Upper lobe of left lung (tissue), 6 donors: Measurements from ENCODE around the gene SNAI1. TPM values are rescaled to one million over a fixed set of nuclear protein-coding genes. Genes with fewer than 3 reads are reported as not detected.

ENCODE experiments used
- ATAC-seq, 2 donors: fragments of 200-7000 bp; cut with Tn5 transposase; one replicate each; pipeline ENCODE4 v1.9.1; 2022; ENCODE audit warnings: mild to moderate bottlenecking in 2 of 2, moderate library complexity in 2 of 2; ENCODE audit not compliant: low FRiP score in 2 of 2
- DNase-seq, 2 donors: peaks; one replicate each; pipeline ENCODE4 v3.0.0-alpha.2; 2019 to 2020
- H3K27ac ChIP-seq, 4 donors: fragments of 200-600 bp; sonication (generic); one replicate each; pipeline ENCODE4 v1.5.1; 2016 to 2019
- H3K27me3 ChIP-seq, 4 donors: fragments of 200-600 bp; sonication (generic); one replicate each; pipeline ENCODE4 v1.5.1; 2017 to 2019
- H3K36me3 ChIP-seq, 4 donors: fragments of 200-600 bp; sonication (generic); one replicate each; pipeline ENCODE4 v1.5.1; 2016 to 2019
- H3K4me1 ChIP-seq, 4 donors: fragments of 200-600 bp; sonication (generic); one replicate each; pipeline ENCODE4 v1.5.1; 2018 to 2019
- H3K4me3 ChIP-seq, 4 donors: fragments of 200-600 bp; sonication (generic); one replicate each; pipeline ENCODE4 v1.5.1; 2017 to 2019; ENCODE audit warnings: mild to moderate bottlenecking in 2 of 4, moderate library complexity in 1 of 4
- H3K9me3 ChIP-seq, 4 donors: fragments of 200-600 bp; sonication (generic); one replicate each; pipeline ENCODE4 v1.5.1; 2018 to 2019
- EP300 ChIP-seq, 4 donors: sonication (generic); formaldehyde crosslinking; IDR thresholded peaks; one replicate each; pipeline ENCODE4 v1.5.1; 2017; ENCODE audit warnings: antibody characterized with exemption in 4 of 4, control low read depth in 2 of 4
- POLR2A ChIP-seq, 4 donors: fragments of 450-650 bp; IDR thresholded peaks; one replicate each; pipeline ENCODE4 v1.5.1; 2016 to 2017; ENCODE audit warnings: antibody characterized with exemption in 4 of 4, mild to moderate bottlenecking in 2 of 4
- POLR2AphosphoS5 ChIP-seq, 2 donors: sonication (generic); formaldehyde crosslinking; IDR thresholded peaks; one replicate each; pipeline ENCODE4 v1.5.1; 2017; ENCODE audit warnings: antibody characterized with exemption in 2 of 2
- WGBS, 2 donors: methylation state at CpG; one replicate each; pipeline ENCODE4 v1.1.5; 2017 to 2018; 5-methylcytosine and 5-hydroxymethylcytosine counted together
- total RNA-seq, 6 donors: library from RNA; depleted of rRNA in 4 of 6; stranded (reverse); fragments of >200 nt in 4 of 6; gene quantifications; one replicate each; pipeline versions ENCODE4 v1.1.0 to v1.2.1, GENCODE V29; 2016 to 2021
- TF ChIP-seq, protein P1 (sequence below), 6 experiments: fragments of 450-650 bp in 4 of 6; fragments of 200-600 bp in 2 of 6; sonication (generic) in 2 of 6; IDR thresholded peaks; one replicate each; pipeline ENCODE4 v1.5.1; 2016 to 2019; ENCODE audit warnings: antibody characterized with exemption in 6 of 6
- donor health status: DM: no; HTN: no; CAD: no; lungs with moderate emphysema.
- donor health status: DM: no; HTN: yes; CAD: no; lungs with severe emphysema.

SNAI1 gene
- total RNA-seq, 6 donors from 2014 or later: 3.9 to 11.0 (median 5.1) TPM

DNA sequence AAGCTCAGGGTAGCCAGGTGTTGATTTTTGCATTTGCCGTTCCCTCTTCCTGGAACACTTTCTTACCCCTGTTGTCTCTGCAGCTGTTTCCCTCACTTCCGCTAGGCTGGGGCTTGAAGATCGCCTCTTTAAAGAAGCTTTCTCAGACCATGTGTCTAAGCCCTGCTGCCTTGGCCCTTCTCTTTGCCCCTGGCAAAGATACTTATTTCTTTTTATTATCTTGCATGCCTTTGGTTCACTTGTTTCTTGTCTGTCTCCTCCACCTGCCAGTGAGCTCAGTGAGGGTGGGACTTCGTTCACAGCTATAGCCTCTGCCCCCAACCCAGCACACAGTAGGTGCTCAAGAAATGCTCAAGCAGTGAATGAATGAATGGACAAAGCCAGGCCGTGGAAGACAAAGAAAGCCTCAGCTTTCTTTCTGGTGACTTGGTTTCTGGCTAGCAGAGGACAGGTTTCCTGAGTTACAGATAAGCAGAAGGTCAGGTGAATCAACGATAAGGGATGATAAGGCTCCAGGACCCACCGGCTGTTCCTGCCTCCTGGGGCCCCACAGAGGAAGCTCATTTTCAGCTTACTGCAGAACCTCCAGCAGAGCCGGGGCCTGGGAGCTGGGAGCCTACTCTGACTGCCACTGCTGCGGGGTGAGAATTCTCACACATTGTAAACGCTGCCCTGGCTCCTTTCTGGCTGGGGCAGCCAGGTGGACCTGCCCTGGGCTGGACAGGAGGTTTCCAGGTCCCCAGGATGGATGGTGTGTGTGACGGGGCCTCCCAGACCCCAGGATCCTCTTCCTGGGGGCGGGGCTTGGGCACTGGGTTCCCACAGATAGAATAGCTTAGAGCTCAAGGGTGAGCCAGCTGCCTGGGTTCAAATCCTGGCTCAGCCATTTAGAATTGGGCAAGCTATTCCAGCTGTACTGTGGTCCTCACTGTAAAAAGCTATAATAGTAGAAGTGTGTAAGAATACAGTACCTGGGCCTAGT lies 29.8 kb downstream of the SNAI1 start:
- no peak for ATAC-seq
- Histone ChIP-seq H3K4me3 (no peak overlapping the region), H3K27me3 (peaks cover 0 to 5% (median under 1%) of the 10 kb centered on the region in 4 donors), H3K4me1 (peaks cover 0 to 9% (median 0%) of the 10 kb centered on the region in 4 donors), H3K9me3 (no peaks in the 10 kb centered on the region), H3K27ac (no peak overlapping the region), H3K36me3 (no peaks in the 10 kb centered on the region)
- DNase-seq: no peak
- 58 to 61% methylated on average over 12 of the region's 12 CpGs for WGBS, 2 donors
- TF ChIP-seq POLR2AphosphoS5 (IDR thresholded peaks at IDR 0.05) (no peak), POLR2A (IDR thresholded peaks at IDR 0.05) (no peak), EP300 (IDR thresholded peaks at IDR 0.05) (no peak)
- TF ChIP-seq, protein P1, sequence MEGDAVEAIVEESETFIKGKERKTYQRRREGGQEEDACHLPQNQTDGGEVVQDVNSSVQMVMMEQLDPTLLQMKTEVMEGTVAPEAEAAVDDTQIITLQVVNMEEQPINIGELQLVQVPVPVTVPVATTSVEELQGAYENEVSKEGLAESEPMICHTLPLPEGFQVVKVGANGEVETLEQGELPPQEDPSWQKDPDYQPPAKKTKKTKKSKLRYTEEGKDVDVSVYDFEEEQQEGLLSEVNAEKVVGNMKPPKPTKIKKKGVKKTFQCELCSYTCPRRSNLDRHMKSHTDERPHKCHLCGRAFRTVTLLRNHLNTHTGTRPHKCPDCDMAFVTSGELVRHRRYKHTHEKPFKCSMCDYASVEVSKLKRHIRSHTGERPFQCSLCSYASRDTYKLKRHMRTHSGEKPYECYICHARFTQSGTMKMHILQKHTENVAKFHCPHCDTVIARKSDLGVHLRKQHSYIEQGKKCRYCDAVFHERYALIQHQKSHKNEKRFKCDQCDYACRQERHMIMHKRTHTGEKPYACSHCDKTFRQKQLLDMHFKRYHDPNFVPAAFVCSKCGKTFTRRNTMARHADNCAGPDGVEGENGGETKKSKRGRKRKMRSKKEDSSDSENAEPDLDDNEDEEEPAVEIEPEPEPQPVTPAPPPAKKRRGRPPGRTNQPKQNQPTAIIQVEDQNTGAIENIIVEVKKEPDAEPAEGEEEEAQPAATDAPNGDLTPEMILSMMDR (IDR thresholded peaks at IDR 0.05): no peak

DNA sequence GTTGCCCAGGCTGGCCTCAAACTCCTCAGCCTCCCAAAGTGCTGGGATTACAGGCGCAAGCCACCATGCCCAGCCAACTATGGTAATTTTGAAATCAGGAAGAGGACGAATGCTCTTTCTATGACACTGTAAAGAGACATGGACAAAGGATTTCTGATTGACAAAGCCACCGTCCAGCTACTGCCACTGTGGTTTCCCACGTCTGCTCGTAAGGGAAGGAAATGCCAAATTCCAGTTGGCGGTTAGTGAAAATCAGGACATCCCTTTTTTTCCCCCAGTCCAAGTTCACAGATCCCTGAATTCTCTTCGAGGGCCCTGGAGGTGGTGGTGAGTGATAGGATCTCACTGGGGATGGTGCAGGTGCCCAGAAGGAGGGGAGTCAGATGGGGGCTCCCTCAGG lies 31.2 kb downstream of the SNAI1 start:
- no peak for ATAC-seq
- no peak overlapping the region for H3K4me3 ChIP-seq
- H3K27me3 ChIP-seq: peaks cover 0 to 5% (median under 1%) of the 10 kb centered on the region in 4 donors
- H3K4me1 ChIP-seq: peaks cover 0 to 9% (median 0%) of the 10 kb centered on the region in 4 donors
- no peak for TF ChIP-seq EP300 (IDR thresholded peaks at IDR 0.05)
- TF ChIP-seq, protein P1 (IDR thresholded peaks at IDR 0.05): no peak
- no peak for TF ChIP-seq POLR2A (IDR thresholded peaks at IDR 0.05)
- TF ChIP-seq POLR2AphosphoS5 (IDR thresholded peaks at IDR 0.05): no peak
- no peaks in the 10 kb centered on the region for H3K36me3 ChIP-seq
- no peak overlapping the region for H3K27ac ChIP-seq
- no peaks in the 10 kb centered on the region for H3K9me3 ChIP-seq
- DNase-seq: no peak
- WGBS, 2 donors: 52 to 72% methylated on average over 7 of the region's 7 CpGs

DNA sequence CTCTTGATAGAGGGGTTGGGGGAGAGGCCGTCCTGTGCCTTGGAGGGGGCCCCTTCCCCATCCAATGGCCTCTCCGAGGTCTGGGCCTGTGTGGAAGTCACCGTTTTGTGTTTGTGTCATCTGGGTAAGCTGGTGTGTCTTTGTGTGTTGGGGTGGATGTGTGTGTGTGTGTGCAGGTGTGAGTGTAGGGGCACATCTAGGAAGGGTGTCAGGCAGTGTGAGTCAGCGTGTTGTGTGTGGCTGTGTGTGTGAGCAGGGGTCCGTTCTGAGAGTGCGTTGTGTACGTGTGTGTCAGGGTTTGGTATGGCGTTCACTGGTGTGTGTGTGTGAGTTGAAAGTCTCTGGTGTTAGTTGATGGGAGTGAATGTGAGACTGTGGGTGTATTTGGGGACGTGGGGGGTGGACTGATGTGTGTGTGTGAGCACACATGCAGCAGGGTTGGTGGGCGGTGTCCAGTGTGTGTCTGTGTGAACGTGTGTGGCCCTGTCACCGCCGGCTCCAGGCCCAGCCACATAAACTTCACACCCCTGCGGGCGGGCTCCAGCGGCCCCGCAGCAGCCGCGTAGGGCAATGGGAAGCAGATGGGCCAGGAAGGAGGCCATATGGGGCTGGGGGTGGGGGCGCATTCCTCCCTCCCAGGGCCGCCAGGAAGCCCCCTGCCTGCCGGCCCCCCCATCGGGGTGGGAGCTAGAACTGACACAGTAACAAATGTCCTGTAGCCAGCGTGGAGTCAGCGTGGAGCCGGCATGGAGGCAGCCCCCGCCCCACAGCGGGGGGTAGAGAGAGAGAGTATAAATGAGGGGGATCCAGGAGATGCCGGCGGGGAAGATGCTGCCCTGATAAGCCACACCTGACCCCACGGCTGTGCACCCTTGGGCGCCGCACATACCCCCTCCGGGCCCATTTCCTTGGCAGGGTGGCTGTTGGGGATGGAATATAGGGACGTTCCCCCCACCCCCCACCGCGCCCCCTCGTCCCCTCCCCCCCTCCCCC lies 32.1 kb downstream of the SNAI1 start:
- DNase-seq: peak in 1 of 2 donors; percentile 80
- 60 to 61% methylated on average over 28 to 35 of the region's 38 CpGs for WGBS, 2 donors
- no peaks in the 10 kb centered on the region for H3K9me3 ChIP-seq
- H3K4me3 ChIP-seq: no peak overlapping the region
- TF ChIP-seq, protein P1 (IDR thresholded peaks at IDR 0.05): no peak
- TF ChIP-seq POLR2A (IDR thresholded peaks at IDR 0.05) (no peak), POLR2AphosphoS5 (IDR thresholded peaks at IDR 0.05) (no peak), EP300 (IDR thresholded peaks at IDR 0.05) (no peak)
- no peak overlapping the region for H3K27ac ChIP-seq
- H3K4me1 ChIP-seq: peaks cover 0 to 3% (median 0%) of the 10 kb centered on the region in 4 donors
- H3K36me3 ChIP-seq: no peaks in the 10 kb centered on the region
- peak in 1 of 2 donors; percentile 20 for ATAC-seq
- peaks cover 0 to 3% (median 0%) of the 10 kb centered on the region in 4 donors for H3K27me3 ChIP-seq

DNA sequence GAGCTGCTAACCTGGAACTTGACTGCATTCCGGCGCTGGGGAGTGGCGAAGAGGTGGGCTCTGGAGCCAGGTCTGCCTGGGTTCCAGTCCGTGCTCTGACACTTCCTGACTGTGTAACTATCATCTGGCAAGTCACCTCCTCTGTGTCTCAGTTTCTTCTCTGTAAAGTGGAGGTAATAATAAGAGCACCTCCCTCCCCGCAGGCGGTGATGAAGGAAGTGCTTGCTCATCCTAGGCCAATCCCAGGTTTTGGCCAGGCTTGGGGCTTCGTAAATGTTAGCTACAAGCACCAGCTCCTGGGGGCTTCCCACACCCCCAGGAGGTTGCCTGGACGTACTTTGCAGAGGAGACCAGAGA lies 32.8 kb downstream of the SNAI1 start:
- WGBS, 2 donors: 77 to 84% methylated on average over 8 of the region's 8 CpGs
- Histone ChIP-seq H3K9me3 (no peaks in the 10 kb centered on the region), H3K4me1 (peaks cover 0 to 4% (median 0%) of the 10 kb centered on the region in 4 donors), H3K36me3 (no peaks in the 10 kb centered on the region), H3K4me3 (no peak overlapping the region), H3K27ac (no peak overlapping the region), H3K27me3 (no peaks in the 10 kb centered on the region)
- TF ChIP-seq POLR2A (IDR thresholded peaks at IDR 0.05): no peak
- no peak for TF ChIP-seq POLR2AphosphoS5 (IDR thresholded peaks at IDR 0.05)
- no peak for TF ChIP-seq EP300 (IDR thresholded peaks at IDR 0.05)
- TF ChIP-seq, protein P1 (IDR thresholded peaks at IDR 0.05): no peak
- DNase-seq (no peak), ATAC-seq (no peak)
